GM18519 (cell line): ENCODE measurements around the gene IGF2BP3.

Experiments
- ATAC-seq: cut with Tn5 transposase; IDR thresholded peaks from one replicate; pipeline ENCODE4 v1.9.1; 2021; ENCODE audit warnings: mild to moderate bottlenecking, moderate library complexity; ENCODE audit not compliant: unreplicated experiment, low FRiP score

IGF2BP3 gene

GRCh38 chr7:23306936-23307521, 163.3 kb downstream of the IGF2BP3 start:
- no peak for ATAC-seq

GRCh38 chr7:23299770-23300300, 170.5 kb downstream of the IGF2BP3 start:
- no peak for ATAC-seq

GRCh38 chr7:23298885-23299769, 171.2 kb downstream of the IGF2BP3 start, which contains the start of gene MALSU1:
TSS of gene MALSU1 (plus strand) at chr7:23299339. CDS start at chr7:23299353, 14 bp downstream.
- peak; percentile 94 for ATAC-seq

- ATAC-seq: no peak
These were observed 172.0 kb downstream of the IGF2BP3 start for GRCh38 chr7:23298141-23298881.

- no peak for ATAC-seq
These were observed 174.9 kb downstream of the IGF2BP3 start for GRCh38 chr7:23295401-23295697.

- no peak for ATAC-seq
These were observed 175.5 kb downstream of the IGF2BP3 start for GRCh38 chr7:23294549-23295400.

GRCh38 chr7:23293500-23294073, 176.7 kb downstream of the IGF2BP3 start:
- ATAC-seq: no peak

- no peak for ATAC-seq
These were observed 177.7 kb downstream of the IGF2BP3 start for GRCh38 chr7:23292623-23293022.

GRCh38 chr7:23291957-23292560, 178.2 kb downstream of the IGF2BP3 start:
- no peak for ATAC-seq

- ATAC-seq: no peak
These were observed 179.3 kb downstream of the IGF2BP3 start for GRCh38 chr7:23290993-23291392.

- no peak for ATAC-seq
These were observed 182.7 kb downstream of the IGF2BP3 start for GRCh38 chr7:23287612-23288011.

GRCh38 chr7:23285657-23286646, 184.3 kb downstream of the IGF2BP3 start:
- no peak for ATAC-seq

GRCh38 chr7:23284871-23285270, 185.4 kb downstream of the IGF2BP3 start:
- no peak for ATAC-seq

- ATAC-seq: no peak
These were observed 187.2 kb downstream of the IGF2BP3 start for GRCh38 chr7:23283086-23283485.

GRCh38 chr7:23279819-23280525, 190.3 kb downstream of the IGF2BP3 start:
- ATAC-seq: no peak

GRCh38 chr7:23277359-23277989, 192.8 kb downstream of the IGF2BP3 start:
- no peak for ATAC-seq

- no peak for ATAC-seq
These were observed 193.3 kb downstream of the IGF2BP3 start for GRCh38 chr7:23276947-23277346.
